GM18499 (cell line): ENCODE measurements around the gene TFE3.

Source experiments
- ATAC-seq: cut with Tn5 transposase; IDR thresholded peaks from one replicate; pipeline ENCODE4 v1.9.1; 2021; ENCODE audit warnings: moderate number of reproducible peaks; ENCODE audit not compliant: insufficient read depth, unreplicated experiment

The TFE3 gene

GRCh38 chrX:49061490-49061889 is 18.3 kb upstream of the TFE3 start:
- ATAC-seq = no peak

- ATAC-seq = no peak
Measured at GRCh38 chrX:49060914-49061313, 17.8 kb upstream of the TFE3 start.

GRCh38 chrX:49059681-49060085 is 16.5 kb upstream of the TFE3 start:
- ATAC-seq = no peak

GRCh38 chrX:49059201-49059600 is 16.0 kb upstream of the TFE3 start:
- ATAC-seq = no peak

- no peak for ATAC-seq
Measured at GRCh38 chrX:49058794-49059193, 15.6 kb upstream of the TFE3 start, which contains the start of gene CCDC120. Gene CCDC120, plus strand, starts transcription at chrX:49058999. Its CDS starts 3,043 bp downstream, at chrX:49062042.

- ATAC-seq = no peak
Measured at GRCh38 chrX:49054073-49054762, 11.1 kb upstream of the TFE3 start.

- ATAC-seq = no peak
Measured at GRCh38 chrX:49053223-49054072, 10.3 kb upstream of the TFE3 start.

GRCh38 chrX:49043987-49044281 is 777 bp upstream of the TFE3 start:
- ATAC-seq = no peak

- no peak for ATAC-seq
Measured at GRCh38 chrX:49042581-49043219, 457 bp downstream of the TFE3 start.

- ATAC-seq = no peak
Measured at GRCh38 chrX:49041744-49042580, 1.2 kb downstream of the TFE3 start.

- no peak for ATAC-seq
Measured at GRCh38 chrX:49040376-49040955, 2.7 kb downstream of the TFE3 start.

GRCh38 chrX:49039598-49040375 is 3.4 kb downstream of the TFE3 start:
- no peak for ATAC-seq

- no peak for ATAC-seq
Measured at GRCh38 chrX:49037883-49038475, 5.2 kb downstream of the TFE3 start.

GRCh38 chrX:49030283-49030682 is 12.9 kb downstream of the TFE3 start:
- no peak for ATAC-seq

GRCh38 chrX:49029876-49030275 is 13.3 kb downstream of the TFE3 start:
- no peak for ATAC-seq

GRCh38 chrX:49019599-49020249 is 23.4 kb downstream of the TFE3 start:
- ATAC-seq = no peak

GRCh38 chrX:49019050-49019449 is 24.1 kb downstream of the TFE3 start:
- no peak for ATAC-seq

- ATAC-seq = no peak
Measured at GRCh38 chrX:49003696-49004095, 39.5 kb downstream of the TFE3 start.
